ENCODE results near the gene LRRC8A. TPM values are rescaled to one million over a fixed set of nuclear protein-coding genes. Genes with fewer than 3 reads are reported as not detected.

Gene LRRC8A
- total RNA-seq, 4 donors from 2014 or later = 37.8 to 67.1 (median 47.8) TPM

GRCh38 chr9:128887914-128888350 lies 6.0 kb downstream of the LRRC8A start:
- ATAC-seq (ENCODE audit: low FRiP score) (no peak), DNase-seq (ENCODE audit: low spot score) (no peak)
- no peak for TF ChIP-seq CTCF (IDR thresholded peaks at IDR 0.05)

- TF ChIP-seq CTCF (IDR thresholded peaks at IDR 0.05) = no peak
- ATAC-seq (ENCODE audit: low FRiP score) = no peak
- no peak for DNase-seq (ENCODE audit: low spot score)
Measured at GRCh38 chr9:128891321-128892220, 9.6 kb downstream of the LRRC8A start.

GRCh38 chr9:128892221-128892921 lies 10.4 kb downstream of the LRRC8A start:
- DNase-seq (ENCODE audit: low spot score) = peak; percentile 74
- no peak for TF ChIP-seq CTCF (IDR thresholded peaks at IDR 0.05)
- peak; percentile 99 for ATAC-seq (ENCODE audit: low FRiP score)

GRCh38 chr9:128893354-128893753 lies 11.4 kb downstream of the LRRC8A start:
- no peak for ATAC-seq (ENCODE audit: low FRiP score)
- no peak for DNase-seq (ENCODE audit: low spot score)
- TF ChIP-seq CTCF (IDR thresholded peaks at IDR 0.05) = no peak

DNA sequence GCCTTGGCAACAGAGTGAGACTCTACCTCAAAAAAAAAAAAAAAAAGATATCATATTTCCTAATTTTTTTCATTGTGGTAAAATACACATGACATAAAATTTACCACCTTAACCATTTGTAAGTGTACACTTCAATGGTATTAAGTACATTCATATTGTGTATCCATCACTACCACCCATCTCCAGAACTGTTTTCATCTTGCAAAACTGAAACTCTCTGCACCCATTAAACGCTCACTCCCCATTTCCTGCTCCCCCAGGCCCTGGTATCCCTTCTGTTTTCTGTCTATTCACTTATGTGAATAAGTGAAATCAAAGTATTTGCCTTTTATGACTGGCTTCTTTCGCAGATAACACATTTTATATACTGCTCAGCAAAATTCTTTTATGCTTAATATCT lies 12.8 kb downstream of the LRRC8A start:
- no peak for ATAC-seq (ENCODE audit: low FRiP score)
- TF ChIP-seq CTCF (IDR thresholded peaks at IDR 0.05) = no peak
- DNase-seq (ENCODE audit: low spot score) = no peak

- no peak for DNase-seq (ENCODE audit: low spot score)
- TF ChIP-seq CTCF (IDR thresholded peaks at IDR 0.05) = no peak
- ATAC-seq (ENCODE audit: low FRiP score) = peak; percentile 48
Measured at GRCh38 chr9:128895556-128895955, 13.6 kb downstream of the LRRC8A start.

All from omental fat pad (tissue), 4 donors.